ENCODE results near the gene NMUR1. TPM values are rescaled to one million over a fixed set of nuclear protein-coding genes. Genes with fewer than 3 reads are reported as not detected.

The NMUR1 gene
- total RNA-seq, 1 donor from 2014 or later, result 0.10 TPM

- no peak for TF ChIP-seq CTCF (IDR thresholded peaks at IDR 0.05)
- Mint-ChIP-seq H3K4me1 (ENCODE audit: low read depth) (no peaks in the 10 kb centered on the region), H3K9me3 (ENCODE audit: low read depth) (peaks cover 3% of the 10 kb centered on the region), H3K27ac (ENCODE audit: unreplicated experiment) (no peak overlapping the region), H3K4me3 (ENCODE audit: unreplicated experiment) (no peak overlapping the region), H3K27me3 (ENCODE audit: low read depth) (peaks cover under 1% of the 10 kb centered on the region), H3K36me3 (ENCODE audit: low read depth) (no peaks in the 10 kb centered on the region)
- no peak for DNase-seq (ENCODE audit: low spot score)
These were observed 38.0 kb upstream of the NMUR1 start for GRCh38 chr2:231568098-231568784.

GRCh38 chr2:231567159-231567558 is 36.9 kb upstream of the NMUR1 start:
- no peak for DNase-seq (ENCODE audit: low spot score)
- Mint-ChIP-seq H3K4me3 (ENCODE audit: unreplicated experiment) (no peak overlapping the region), H3K4me1 (ENCODE audit: low read depth) (no peaks in the 10 kb centered on the region), H3K27me3 (ENCODE audit: low read depth) (peaks cover 1% of the 10 kb centered on the region), H3K36me3 (ENCODE audit: low read depth) (no peaks in the 10 kb centered on the region), H3K27ac (ENCODE audit: unreplicated experiment) (no peak overlapping the region), H3K9me3 (ENCODE audit: low read depth) (peaks cover 3% of the 10 kb centered on the region)
- TF ChIP-seq CTCF (IDR thresholded peaks at IDR 0.05), result no peak

GRCh38 chr2:231565887-231566594 is 35.8 kb upstream of the NMUR1 start:
- Mint-ChIP-seq H3K4me3 (ENCODE audit: unreplicated experiment) (no peak overlapping the region), H3K27me3 (ENCODE audit: low read depth) (peaks cover 1% of the 10 kb centered on the region), H3K36me3 (ENCODE audit: low read depth) (no peaks in the 10 kb centered on the region), H3K27ac (ENCODE audit: unreplicated experiment) (no peak overlapping the region), H3K9me3 (ENCODE audit: low read depth) (peaks cover 3% of the 10 kb centered on the region), H3K4me1 (ENCODE audit: low read depth) (no peaks in the 10 kb centered on the region)
- peak; percentile 46 for DNase-seq (ENCODE audit: low spot score)
- TF ChIP-seq CTCF (IDR thresholded peaks at IDR 0.05), result no peak

GRCh38 chr2:231563378-231563961 is 33.2 kb upstream of the NMUR1 start:
- H3K4me3 Mint-ChIP-seq (ENCODE audit: unreplicated experiment), result no peak overlapping the region
- no peaks in the 10 kb centered on the region for H3K36me3 Mint-ChIP-seq (ENCODE audit: low read depth)
- H3K9me3 Mint-ChIP-seq (ENCODE audit: low read depth), result peaks cover 3% of the 10 kb centered on the region
- peak; percentile 32 for DNase-seq (ENCODE audit: low spot score)
- peaks cover 1% of the 10 kb centered on the region for H3K27me3 Mint-ChIP-seq (ENCODE audit: low read depth)
- peak; percentile 87 for TF ChIP-seq CTCF (IDR thresholded peaks at IDR 0.05)
- no peaks in the 10 kb centered on the region for H3K4me1 Mint-ChIP-seq (ENCODE audit: low read depth)
- H3K27ac Mint-ChIP-seq (ENCODE audit: unreplicated experiment), result no peak overlapping the region

- TF ChIP-seq CTCF (IDR thresholded peaks at IDR 0.05), result peak; percentile 85
- no peaks in the 10 kb centered on the region for H3K27me3 Mint-ChIP-seq (ENCODE audit: low read depth)
- no peak overlapping the region for H3K27ac Mint-ChIP-seq (ENCODE audit: unreplicated experiment)
- no peak for DNase-seq (ENCODE audit: low spot score)
- H3K4me3 Mint-ChIP-seq (ENCODE audit: unreplicated experiment), result no peak overlapping the region
- peaks cover 7% of the 10 kb centered on the region for H3K36me3 Mint-ChIP-seq (ENCODE audit: low read depth)
- peaks cover 11% of the 10 kb centered on the region for H3K9me3 Mint-ChIP-seq (ENCODE audit: low read depth)
- peaks cover 8% of the 10 kb centered on the region for H3K4me1 Mint-ChIP-seq (ENCODE audit: low read depth)
These were observed 27.4 kb upstream of the NMUR1 start for GRCh38 chr2:231557571-231558217.

Data from chondrocyte (in vitro differentiated cells).